ENCODE data around the gene SAXO1. TPM values are rescaled to one million over a fixed set of nuclear protein-coding genes. Genes with fewer than 3 reads are reported as not detected.
"Not testable (repeated sequence)": the region's sequence is repeated elsewhere in the genome, so short reads cannot be mapped to it uniquely, and the experiment has no call there.

Gene SAXO1
- total and polyA plus RNA-seq, 2 experiments from 2014 or later = 0.02 TPM; not detected in 1

- H3K9me3 Mint-ChIP-seq; H4K20me1 ChIP-seq (replicated peaks; ENCODE audit: insufficient read depth); ATAC-seq: not testable (repeated sequence)
Observed at GRCh38 chr9:18930611-18931010, 102.4 kb downstream of the SAXO1 start.

DNA sequence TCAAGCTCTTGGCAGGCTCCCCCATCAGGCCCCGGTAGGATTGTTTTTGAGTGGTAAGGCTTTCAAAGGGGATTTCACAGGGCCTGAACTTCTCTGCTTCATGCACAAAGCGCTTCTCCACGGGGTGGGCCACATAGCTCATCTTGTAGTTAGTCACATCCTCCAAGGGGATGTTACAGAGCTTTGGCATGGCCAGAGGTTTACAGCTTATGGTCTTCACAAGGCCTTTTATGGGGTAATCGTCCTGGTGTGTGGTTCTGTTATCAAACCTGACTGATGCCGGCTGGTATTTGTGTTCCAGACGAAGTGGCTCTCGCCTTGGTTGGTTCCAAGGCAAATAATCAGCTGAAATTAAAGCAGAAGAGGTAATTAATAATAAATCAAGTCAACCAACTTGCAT is 104.3 kb downstream of the SAXO1 start:
- no peaks in the 10 kb centered on the region for H3K4me1 Mint-ChIP-seq
- no peak overlapping the region for H3K4me3 Mint-ChIP-seq
- Histone ChIP-seq H3K4me3 (no peak overlapping the region), H3K79me2 (replicated peaks; ENCODE audit: insufficient read depth) (no peaks in the 10 kb centered on the region), H4K20me1 (replicated peaks; ENCODE audit: insufficient read depth) (no peaks in the 10 kb centered on the region), H3K27me3 (ENCODE audit: insufficient read depth) (no peaks in the 10 kb centered on the region), H2AFZ (no peak overlapping the region), H3K36me3 (ENCODE audit: insufficient read depth) (no peaks in the 10 kb centered on the region), H3K4me2 (no peak overlapping the region), H3K4me1 (ENCODE audit: insufficient read depth) (no peaks in the 10 kb centered on the region), H3K9me2 (ENCODE audit: insufficient read depth) (no peaks in the 10 kb centered on the region), H3F3A (replicated peaks; ENCODE audit: low read depth) (no peaks in the 10 kb centered on the region), H3K27ac (ENCODE audit: low read depth) (no peak overlapping the region)
- no peaks in the 10 kb centered on the region for H3K9me3 Mint-ChIP-seq
- no peak overlapping the region for H3K27ac Mint-ChIP-seq
- ATAC-seq (no peak), DNase-seq (ENCODE audit: low spot score) (no peak)
- no peaks in the 10 kb centered on the region for H3K36me3 Mint-ChIP-seq (ENCODE audit: low read depth)
- H3K27me3 Mint-ChIP-seq (ENCODE audit: insufficient read depth, low read depth, poor library complexity) = no peaks in the 10 kb centered on the region
- TF ChIP-seq POLR2AphosphoS5 (IDR thresholded peaks at IDR 0.05; ENCODE audit: low read depth) (no peak), ZNF114 (CRISPR knock-in tag; IDR thresholded peaks at IDR 0.05) (no peak), NANOG (IDR thresholded peaks at IDR 0.05; ENCODE audit: borderline replicate concordance) (no peak), EZH2phosphoT487 (IDR thresholded peaks at IDR 0.05; ENCODE audit: unreplicated experiment) (no peak), EZH2 (IDR thresholded peaks at IDR 0.05; ENCODE audit: low read depth, unreplicated experiment) (no peak), JUNB (IDR thresholded peaks at IDR 0.05; ENCODE audit: unreplicated experiment) (no peak), STAT1 (IDR thresholded peaks at IDR 0.05; ENCODE audit: unreplicated experiment) (no peak), CREB1 (CRISPR knock-in tag; IDR thresholded peaks at IDR 0.05; ENCODE audit: low read depth) (no peak), ETS1 (IDR thresholded peaks at IDR 0.05) (no peak), ZNF331 (CRISPR knock-in tag; IDR thresholded peaks at IDR 0.05; ENCODE audit: low read depth) (no peak)
- TF ChIP-seq, protein P1, sequence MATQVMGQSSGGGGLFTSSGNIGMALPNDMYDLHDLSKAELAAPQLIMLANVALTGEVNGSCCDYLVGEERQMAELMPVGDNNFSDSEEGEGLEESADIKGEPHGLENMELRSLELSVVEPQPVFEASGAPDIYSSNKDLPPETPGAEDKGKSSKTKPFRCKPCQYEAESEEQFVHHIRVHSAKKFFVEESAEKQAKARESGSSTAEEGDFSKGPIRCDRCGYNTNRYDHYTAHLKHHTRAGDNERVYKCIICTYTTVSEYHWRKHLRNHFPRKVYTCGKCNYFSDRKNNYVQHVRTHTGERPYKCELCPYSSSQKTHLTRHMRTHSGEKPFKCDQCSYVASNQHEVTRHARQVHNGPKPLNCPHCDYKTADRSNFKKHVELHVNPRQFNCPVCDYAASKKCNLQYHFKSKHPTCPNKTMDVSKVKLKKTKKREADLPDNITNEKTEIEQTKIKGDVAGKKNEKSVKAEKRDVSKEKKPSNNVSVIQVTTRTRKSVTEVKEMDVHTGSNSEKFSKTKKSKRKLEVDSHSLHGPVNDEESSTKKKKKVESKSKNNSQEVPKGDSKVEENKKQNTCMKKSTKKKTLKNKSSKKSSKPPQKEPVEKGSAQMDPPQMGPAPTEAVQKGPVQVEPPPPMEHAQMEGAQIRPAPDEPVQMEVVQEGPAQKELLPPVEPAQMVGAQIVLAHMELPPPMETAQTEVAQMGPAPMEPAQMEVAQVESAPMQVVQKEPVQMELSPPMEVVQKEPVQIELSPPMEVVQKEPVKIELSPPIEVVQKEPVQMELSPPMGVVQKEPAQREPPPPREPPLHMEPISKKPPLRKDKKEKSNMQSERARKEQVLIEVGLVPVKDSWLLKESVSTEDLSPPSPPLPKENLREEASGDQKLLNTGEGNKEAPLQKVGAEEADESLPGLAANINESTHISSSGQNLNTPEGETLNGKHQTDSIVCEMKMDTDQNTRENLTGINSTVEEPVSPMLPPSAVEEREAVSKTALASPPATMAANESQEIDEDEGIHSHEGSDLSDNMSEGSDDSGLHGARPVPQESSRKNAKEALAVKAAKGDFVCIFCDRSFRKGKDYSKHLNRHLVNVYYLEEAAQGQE (IDR thresholded peaks at IDR 0.05; ENCODE audit: unreplicated experiment) = no peak
- TF ChIP-seq, protein P2, sequence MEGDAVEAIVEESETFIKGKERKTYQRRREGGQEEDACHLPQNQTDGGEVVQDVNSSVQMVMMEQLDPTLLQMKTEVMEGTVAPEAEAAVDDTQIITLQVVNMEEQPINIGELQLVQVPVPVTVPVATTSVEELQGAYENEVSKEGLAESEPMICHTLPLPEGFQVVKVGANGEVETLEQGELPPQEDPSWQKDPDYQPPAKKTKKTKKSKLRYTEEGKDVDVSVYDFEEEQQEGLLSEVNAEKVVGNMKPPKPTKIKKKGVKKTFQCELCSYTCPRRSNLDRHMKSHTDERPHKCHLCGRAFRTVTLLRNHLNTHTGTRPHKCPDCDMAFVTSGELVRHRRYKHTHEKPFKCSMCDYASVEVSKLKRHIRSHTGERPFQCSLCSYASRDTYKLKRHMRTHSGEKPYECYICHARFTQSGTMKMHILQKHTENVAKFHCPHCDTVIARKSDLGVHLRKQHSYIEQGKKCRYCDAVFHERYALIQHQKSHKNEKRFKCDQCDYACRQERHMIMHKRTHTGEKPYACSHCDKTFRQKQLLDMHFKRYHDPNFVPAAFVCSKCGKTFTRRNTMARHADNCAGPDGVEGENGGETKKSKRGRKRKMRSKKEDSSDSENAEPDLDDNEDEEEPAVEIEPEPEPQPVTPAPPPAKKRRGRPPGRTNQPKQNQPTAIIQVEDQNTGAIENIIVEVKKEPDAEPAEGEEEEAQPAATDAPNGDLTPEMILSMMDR (conservative IDR thresholded peaks at IDR 0.05; ENCODE audit: low read depth in 2 of 2) = no peak

More at GRCh38 chr9:18930611-18931010, 102.4 kb downstream of the SAXO1 start:
- not testable (repeated sequence) for H3K27ac ChIP-seq (ENCODE audit: low read depth); H3K36me3 Mint-ChIP-seq (ENCODE audit: low read depth); H3K4me2 ChIP-seq; H3K79me2 ChIP-seq (replicated peaks; ENCODE audit: insufficient read depth); H3K4me1 Mint-ChIP-seq; H3K4me3 ChIP-seq; H3K9me2 ChIP-seq (ENCODE audit: insufficient read depth); H3K27me3 ChIP-seq (ENCODE audit: insufficient read depth); DNase-seq (ENCODE audit: low spot score); H3K27ac Mint-ChIP-seq; H3K4me1 ChIP-seq (ENCODE audit: insufficient read depth); H3K4me3 Mint-ChIP-seq; H3K27me3 Mint-ChIP-seq (ENCODE audit: insufficient read depth, low read depth, poor library complexity); H2AFZ ChIP-seq; H3F3A ChIP-seq (replicated peaks; ENCODE audit: low read depth); H3K36me3 ChIP-seq (ENCODE audit: insufficient read depth)

All from GM23338 (cell line).